Diencephalon (tissue), 1 donor: ENCODE data around the gene MANSC1. TPM values are rescaled to one million over a fixed set of nuclear protein-coding genes. Genes with fewer than 3 reads are reported as not detected.

Source experiments
- small RNA-seq: library from RNA; depleted of rRNA; stranded (forward); fragments of <200 nt; gene quantifications from one replicate; pipeline ENCODE3, GENCODE V24; 2014
- total RNA-seq: library from RNA; depleted of rRNA; stranded (reverse); fragments of >200 nt; gene quantifications from one replicate; pipeline ENCODE4 v1.2.3, GENCODE V29; 2014

Gene MANSC1
- total RNA-seq, result 3.7 TPM

GRCh38 chr12:12349711-12350665 is at the start of gene MANSC1:
MANSC1 (minus strand) TSS chr12:12350242; CDS start chr12:12343314, 6,928 bp downstream.

GRCh38 chr12:12356896-12357718 is 7.1 kb upstream of the MANSC1 start, which contains the start of gene BORCS5:
BORCS5 (plus strand) TSS chr12:12357078; CDS start chr12:12357452, 374 bp downstream.

Small RNA genes lying within 50 kb of the gene (small RNA-seq; reads per million reads assigned to genes)
- not detected for gene RNU6-318P

Other genes starting within 250 kb of the MANSC1 start
- 58.6 TPM for gene LRP6, start 83.2 kb downstream of the MANSC1 start, total RNA-seq
- 22.6 TPM for gene BORCS5, start 6.8 kb upstream of the MANSC1 start, total RNA-seq
- gene DUSP16, start 212.6 kb upstream of the MANSC1 start, total RNA-seq, result 15.5 TPM